ENCODE data around the gene PARD6A. TPM values are rescaled to one million over a fixed set of nuclear protein-coding genes. Genes with fewer than 3 reads are reported as not detected.

Gene PARD6A
- total RNA-seq, 3 donors from 2014 or later (not counting 1 experiment from before 2014, with no cell fraction given): 3.1 to 4.4 (median 3.3) TPM

GRCh38 chr16:67666032-67666551 lies 5.3 kb downstream of the PARD6A start:
- TF ChIP-seq CTCF (IDR thresholded peaks at IDR 0.05): no peak
- H3K4me3 ChIP-seq (ENCODE audit: low read length): peak overlapping the region; percentile 50
- Mint-ChIP-seq H3K36me3 (no peaks in the 10 kb centered on the region), H3K4me3 (peak overlapping the region; percentile 35), H3K27me3 (ENCODE audit: low read depth in 2 of 2) (no peaks in the 10 kb centered on the region), H3K9me3 (no peaks in the 10 kb centered on the region), H3K27ac (peak overlapping the region; percentile 65 to 90), H3K4me1 (peaks cover 5 to 27% of the 10 kb centered on the region in 2 donors)
- H3K36me3 ChIP-seq (ENCODE audit: control insufficient read depth, insufficient read depth, low read length): no peaks in the 10 kb centered on the region
- no peak overlapping the region for H3K27ac ChIP-seq (ENCODE audit: low read length)
- H3K27me3 ChIP-seq (ENCODE audit: control insufficient read depth, insufficient read depth, low read length): no peaks in the 10 kb centered on the region
- DNase-seq: peak in 1 of 2 donors; percentile 34
- intact Hi-C loops (cut with micrococcal nuclease): loop anchor here (1.0 to 5.0 kb wide), 2 partner anchors 53 to 141 kb away; partner anchors contain the start of genes GFOD2, RANBP10 and TSNAXIP1
- H3K4me1 ChIP-seq (ENCODE audit: control insufficient read depth, insufficient read depth, low read length): peaks cover 41% of the 10 kb centered on the region
- WGBS (ENCODE audit: insufficient coverage): 2% methylated on average over 46 of the region's 46 CpGs
- peak in 2 of 3 donors; percentile 2 to 4 for ATAC-seq
- no peaks in the 10 kb centered on the region for H3K9me3 ChIP-seq (ENCODE audit: control insufficient read depth, insufficient read depth, low read length)

GRCh38 chr16:67666559-67667452 lies 6.0 kb downstream of the PARD6A start, which contains the start of the genes C16orf86 and ENKD1:
C16orf86 (plus strand) TSS chr16:67666814; CDS start chr16:67666971, 157 bp downstream.
ENKD1 (minus strand) TSS chr16:67666750; CDS start chr16:67666442, 308 bp downstream.
- H3K4me1 Mint-ChIP-seq: peaks cover 5 to 22% of the 10 kb centered on the region in 2 donors
- peak within 1 kb of the TSS; percentile 50 for H3K27ac ChIP-seq (ENCODE audit: low read length)

GRCh38 chr16:67667453-67667816 lies 6.7 kb downstream of the PARD6A start:
- Mint-ChIP-seq H3K27ac (peak overlapping the region; percentile 16 to 90), H3K4me1 (peaks cover 5 to 23% of the 10 kb centered on the region in 2 donors), H3K9me3 (no peaks in the 10 kb centered on the region), H3K27me3 (ENCODE audit: low read depth in 2 of 2) (no peaks in the 10 kb centered on the region), H3K36me3 (no peaks in the 10 kb centered on the region), H3K4me3 (peak overlapping the region; percentile 94)
- Histone ChIP-seq H3K4me3 (ENCODE audit: low read length) (no peak overlapping the region), H3K27me3 (ENCODE audit: control insufficient read depth, insufficient read depth, low read length) (no peaks in the 10 kb centered on the region), H3K4me1 (ENCODE audit: control insufficient read depth, insufficient read depth, low read length) (peaks cover 32% of the 10 kb centered on the region), H3K27ac (ENCODE audit: low read length) (peak overlapping the region; percentile 50), H3K36me3 (ENCODE audit: control insufficient read depth, insufficient read depth, low read length) (no peaks in the 10 kb centered on the region), H3K9me3 (ENCODE audit: control insufficient read depth, insufficient read depth, low read length) (no peaks in the 10 kb centered on the region)
- no peak for TF ChIP-seq CTCF (IDR thresholded peaks at IDR 0.05)
- DNase-seq (no peak), ATAC-seq (no peak)
- intact Hi-C loops (cut with micrococcal nuclease): loop anchor here (5.0 kb wide), 1 partner anchor 140 kb away; the partner anchor contains the start of genes RANBP10 and TSNAXIP1
- 63% methylated on average over 8 of the region's 10 CpGs for WGBS (ENCODE audit: insufficient coverage)

More at GRCh38 chr16:67666559-67667452, 6.0 kb downstream of the PARD6A start, which contains the start of the genes C16orf86 and ENKD1:
- H3K9me3 Mint-ChIP-seq: no peaks in the 10 kb centered on the region
- WGBS (ENCODE audit: insufficient coverage): 6% methylated on average over 78 of the region's 78 CpGs
- H3K4me3 ChIP-seq (ENCODE audit: low read length): peak within 1 kb of the TSS; percentile 50
- no peaks in the 10 kb centered on the region for H3K27me3 ChIP-seq (ENCODE audit: control insufficient read depth, insufficient read depth, low read length)
- H3K9me3 ChIP-seq (ENCODE audit: control insufficient read depth, insufficient read depth, low read length): no peaks in the 10 kb centered on the region
- H3K27ac Mint-ChIP-seq: peak within 1 kb of the TSS; percentile 65 to 90
- H3K4me1 ChIP-seq (ENCODE audit: control insufficient read depth, insufficient read depth, low read length): peaks cover 33% of the 10 kb centered on the region
- intact Hi-C loops (cut with micrococcal nuclease): loop anchor here (1.0 to 5.0 kb wide), 2 partner anchors 52 to 140 kb away; partner anchors contain the start of genes GFOD2, RANBP10 and TSNAXIP1
- no peaks in the 10 kb centered on the region for H3K36me3 ChIP-seq (ENCODE audit: control insufficient read depth, insufficient read depth, low read length)
- H3K27me3 Mint-ChIP-seq (ENCODE audit: low read depth in 2 of 2): no peaks in the 10 kb centered on the region
- ATAC-seq: peak; percentile 78 to 80 (median 79)
- H3K4me3 Mint-ChIP-seq: peak within 1 kb of the TSS; percentile 94
- peak; percentile 78 to 92 for DNase-seq
- TF ChIP-seq CTCF (IDR thresholded peaks at IDR 0.05): no peak
- no peaks in the 10 kb centered on the region for H3K36me3 Mint-ChIP-seq

Measured in natural killer cell (primary cell).